B cell (primary cell): ENCODE results near the gene RAB10. TPM values are rescaled to one million over a fixed set of nuclear protein-coding genes. Genes with fewer than 3 reads are reported as not detected.
"Not testable (repeated sequence)": the region's sequence is repeated elsewhere in the genome, so short reads cannot be mapped to it uniquely, and the experiment has no call there.

Source experiments
- ATAC-seq: fragments of 200-7000 bp; cut with Tn5 transposase; one replicate; pipeline ENCODE4 v1.10.0; 2021; ENCODE audit warnings: low read depth, mild to moderate bottlenecking, moderate number of reproducible peaks, moderate library complexity
- CTCF ChIA-PET: fragments of 350-600 bp; sonication (Branson Sonifier 250); formaldehyde crosslinking; loops from one replicate; lab custom pipeline; 2021; ENCODE audit warnings: antibody characterized with exemption, inconsistent platforms; lab: Charles Lee
- POLR2A ChIA-PET: fragments of 350-600 bp; sonication (Branson Sonifier 250); formaldehyde crosslinking; loops from one replicate; lab custom pipeline; 2021; ENCODE audit warnings: antibody characterized with exemption; lab: Charles Lee
- DNase-seq: peaks from one replicate; pipeline ENCODE4 v3.0.0; 2013
- H2AFZ ChIP-seq: 2 replicates; pipeline ENCODE4 v1.6.1; 2012; ENCODE audit warnings: mild to moderate bottlenecking, low read depth, low read length; ENCODE audit not compliant: insufficient read depth, poor library complexity, severe bottlenecking
- H3K27ac ChIP-seq, 2 donors: 1 replicate in 1 of 2; 2 replicates in 1 of 2; pipeline ENCODE4 v1.5.1; 2012 to 2013; ENCODE audit warnings: low read length in 2 of 2, mild to moderate bottlenecking in 2 of 2, moderate library complexity in 1 of 2
- H3K27me3 ChIP-seq, 4 experiments: fragments of 200-600 bp in 1 of 4; sonication (generic) in 1 of 4; replicated peaks in 1 of 4; 1 replicate in 2 of 4; 2 replicates in 2 of 4; pipeline versions ENCODE4 v1.6.1 to v1.7.0; 2013 to 2016; ENCODE audit warnings: low read length in 3 of 4, mild to moderate bottlenecking in 2 of 4, mixed read lengths in 1 of 4, moderate library complexity in 1 of 4; ENCODE audit not compliant: insufficient read depth in 4 of 4, control insufficient read depth in 3 of 4; ENCODE audit errors: control extremely low read depth in 1 of 4
- H3K36me3 ChIP-seq, 2 experiments: replicated peaks in 1 of 2; 1 replicate in 1 of 2; 2 replicates in 1 of 2; pipeline versions ENCODE4 v1.6.1 to v1.7.1; 2013; ENCODE audit warnings: low read length in 1 of 2; ENCODE audit not compliant: insufficient read depth in 2 of 2, control insufficient read depth in 1 of 2; ENCODE audit errors: control extremely low read depth in 1 of 2, extremely low read depth in 1 of 2
- H3K4me1 ChIP-seq, 2 donors: fragments of 200-600 bp in 1 of 2; sonication (generic) in 1 of 2; 1 replicate in 1 of 2; 2 replicates in 1 of 2; pipeline versions ENCODE4 v1.5.1 to v1.6.1; 2013 to 2017; ENCODE audit warnings: low read length in 2 of 2; ENCODE audit not compliant: control insufficient read depth in 2 of 2, insufficient read depth in 2 of 2
- H3K4me2 ChIP-seq: replicated peaks from 2 replicates; pipeline ENCODE3; 2012; ENCODE audit warnings: mild to moderate bottlenecking, low read depth, low read length; ENCODE audit not compliant: poor library complexity, severe bottlenecking
- H3K4me3 ChIP-seq, 5 experiments: fragments of 200-600 bp in 1 of 5; sonication (generic) in 1 of 5; 1 replicate in 3 of 5; 2 replicates in 2 of 5; pipeline versions ENCODE4 v1.5.1 to v1.7.0; 2011 to 2016; ENCODE audit warnings: low read length in 4 of 5, mild to moderate bottlenecking in 4 of 5, low read depth in 2 of 5, control low read depth in 1 of 5, moderate library complexity in 1 of 5; ENCODE audit not compliant: insufficient read depth in 1 of 5; ENCODE audit errors: control extremely low read depth in 1 of 5, extremely low read depth in 1 of 5
- H3K79me2 ChIP-seq: fragments of 200-600 bp; sonication (generic); one replicate; pipeline ENCODE4 v1.6.0; 2016; ENCODE audit warnings: low read length; ENCODE audit not compliant: control insufficient read depth, insufficient read depth
- H3K9ac ChIP-seq: fragments of 200-600 bp; sonication (generic); 2 replicates; pipeline ENCODE4 v1.6.1; 2017; ENCODE audit warnings: mild to moderate bottlenecking, low read length, moderate library complexity
- H3K9me3 ChIP-seq, 3 donors: one replicate each; pipeline versions ENCODE4 v1.6.1 to v1.7.1; 2013; ENCODE audit warnings: low read length in 2 of 3; ENCODE audit not compliant: control insufficient read depth in 2 of 3, insufficient read depth in 1 of 3; ENCODE audit errors: control extremely low read depth in 1 of 3
- H4K20me1 ChIP-seq: 2 replicates; pipeline ENCODE4 v1.6.0; 2012; ENCODE audit warnings: mild to moderate bottlenecking, low read length; ENCODE audit not compliant: insufficient read depth, control insufficient read depth, poor library complexity, severe bottlenecking
- H3K27ac Mint-ChIP-seq: one replicate; pipeline ENCODE4 v1.8.0; 2021; ENCODE audit warnings: mixed read lengths
- H3K27me3 Mint-ChIP-seq: one replicate; pipeline ENCODE4 v1.8.0; 2021; ENCODE audit warnings: mixed read lengths
- H3K4me1 Mint-ChIP-seq: one replicate; pipeline ENCODE4 v1.8.0; 2021; ENCODE audit warnings: mixed read lengths
- H3K4me3 Mint-ChIP-seq: one replicate; pipeline ENCODE4 v1.8.0; 2021; ENCODE audit warnings: mixed read lengths
- H3K9me3 Mint-ChIP-seq: one replicate; pipeline ENCODE4 v1.8.0; 2022; ENCODE audit warnings: mixed read lengths; ENCODE audit not compliant: insufficient read depth
- EZH2 ChIP-seq: IDR thresholded peaks from 2 replicates; pipeline ENCODE4 v1.6.1; 2012; ENCODE audit warnings: borderline replicate concordance, low read depth, mild to moderate bottlenecking, moderate library complexity, low read length; ENCODE audit not compliant: insufficient read depth, poor library complexity, severe bottlenecking
- WGBS: methylation state at CpG from one replicate; pipeline ENCODE4 v1.1.5; 2013; ENCODE audit warnings: missing lambda C conversion rate; ENCODE audit not compliant: insufficient coverage; 5-methylcytosine and 5-hydroxymethylcytosine counted together
- intact Hi-C: fragments of 100-400 bp; cut with micrococcal nuclease; formaldehyde crosslinking; loops from one replicate; pipeline ENCODE4 v1.10.0; 2022
- polyA plus RNA-seq: library from polyadenylated mRNA; depleted of rRNA; stranded (reverse); fragments of >200 nt; gene quantifications from 2 replicates; pipeline ENCODE4 v1.2.3, GENCODE V29; 2012
- total RNA-seq, 2 donors: library from RNA; stranded (reverse); fragments of 120-200 nt in 1 of 2; gene quantifications; 1 replicate in 1 of 2; 2 replicates in 1 of 2; pipeline versions ENCODE4 v1.2.3 to v1.2.4, GENCODE V29; 2013 to 2022
- TF ChIP-seq, protein P1 (sequence below): fragments of 200-600 bp; IDR thresholded peaks from one replicate; pipeline ENCODE4 v1.8.0; 2022; ENCODE audit warnings: antibody characterized with exemption, mild to moderate bottlenecking

Gene RAB10
- total and polyA plus RNA-seq, 2 donors (not counting 1 experiment from before 2014, with no cell fraction given) = 21.7 to 66.7 TPM

DNA sequence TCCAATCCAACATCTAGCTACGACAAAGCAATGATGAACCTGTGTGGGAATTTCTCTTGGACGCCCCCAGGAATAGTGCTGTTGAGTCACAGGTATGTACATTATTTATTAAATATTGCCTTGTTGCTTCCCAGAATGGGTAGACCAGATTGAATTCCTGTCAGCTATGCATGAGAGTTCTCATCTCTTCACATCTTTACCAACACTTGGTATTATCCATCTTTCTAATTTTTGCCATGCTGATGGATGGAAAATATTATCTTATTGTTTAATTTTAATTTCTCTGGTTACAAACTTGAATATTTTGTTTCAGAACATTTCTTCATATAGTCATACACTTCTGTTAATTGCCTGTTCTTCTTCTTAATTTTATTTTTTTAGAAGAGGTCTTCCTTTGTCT is 9.6 kb upstream of the RAB10 start:
- TF ChIP-seq, protein P1, sequence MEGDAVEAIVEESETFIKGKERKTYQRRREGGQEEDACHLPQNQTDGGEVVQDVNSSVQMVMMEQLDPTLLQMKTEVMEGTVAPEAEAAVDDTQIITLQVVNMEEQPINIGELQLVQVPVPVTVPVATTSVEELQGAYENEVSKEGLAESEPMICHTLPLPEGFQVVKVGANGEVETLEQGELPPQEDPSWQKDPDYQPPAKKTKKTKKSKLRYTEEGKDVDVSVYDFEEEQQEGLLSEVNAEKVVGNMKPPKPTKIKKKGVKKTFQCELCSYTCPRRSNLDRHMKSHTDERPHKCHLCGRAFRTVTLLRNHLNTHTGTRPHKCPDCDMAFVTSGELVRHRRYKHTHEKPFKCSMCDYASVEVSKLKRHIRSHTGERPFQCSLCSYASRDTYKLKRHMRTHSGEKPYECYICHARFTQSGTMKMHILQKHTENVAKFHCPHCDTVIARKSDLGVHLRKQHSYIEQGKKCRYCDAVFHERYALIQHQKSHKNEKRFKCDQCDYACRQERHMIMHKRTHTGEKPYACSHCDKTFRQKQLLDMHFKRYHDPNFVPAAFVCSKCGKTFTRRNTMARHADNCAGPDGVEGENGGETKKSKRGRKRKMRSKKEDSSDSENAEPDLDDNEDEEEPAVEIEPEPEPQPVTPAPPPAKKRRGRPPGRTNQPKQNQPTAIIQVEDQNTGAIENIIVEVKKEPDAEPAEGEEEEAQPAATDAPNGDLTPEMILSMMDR = no peak
- TF ChIP-seq EZH2 = no peak
- no peak for ATAC-seq

DNA sequence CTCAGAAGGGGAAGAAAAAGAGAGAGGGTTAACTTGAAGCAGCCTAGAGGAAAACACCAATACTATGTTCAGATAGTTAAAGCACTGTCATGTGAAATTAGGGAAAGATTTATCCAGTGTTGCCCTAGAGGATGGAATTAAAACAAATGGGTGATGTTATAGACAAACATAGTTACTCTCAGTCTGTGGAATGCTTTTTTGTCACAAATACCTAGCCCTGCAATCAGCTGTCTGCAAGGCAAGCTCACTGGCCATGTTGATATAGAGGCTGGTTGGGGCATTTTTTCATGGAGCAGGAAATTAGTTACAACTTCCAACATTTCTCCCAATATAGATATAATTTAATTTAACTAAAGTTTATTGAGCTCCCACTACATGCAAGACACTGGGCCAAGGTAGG is 8.4 kb upstream of the RAB10 start:
- no peak overlapping the region for H3K4me3 Mint-ChIP-seq

More for the DNA sequence above, 9.6 kb upstream of the RAB10 start:
- ChIA-PET POLR2A (no interaction called here), CTCF (interaction anchor here (0.6 kb wide), 1 partner anchor 39 kb away, joined by 3 read pairs; no protein-coding TSS in a partner anchor)
- H3K9me3 ChIP-seq = peaks cover 0 to 2% (median 0%) of the 10 kb centered on the region in 3 donors
- H2AFZ ChIP-seq = no peak overlapping the region
- no peaks in the 10 kb centered on the region for H3K36me3 ChIP-seq
- no peak overlapping the region for H3K4me2 ChIP-seq
- H3K27ac ChIP-seq = no peak overlapping the region
- H3K4me1 Mint-ChIP-seq = no peaks in the 10 kb centered on the region
- WGBS = no CpG with 5 or more reads among the region's 2 CpGs
- peaks cover 3% of the 10 kb centered on the region for H3K27me3 Mint-ChIP-seq
- DNase-seq = no peak
- no peaks in the 10 kb centered on the region for H4K20me1 ChIP-seq
- H3K4me1 ChIP-seq = no peaks in the 10 kb centered on the region
- H3K4me3 ChIP-seq = no peak overlapping the region
- H3K27ac Mint-ChIP-seq = no peak overlapping the region
- peaks cover 0 to 3% (median 0%) of the 10 kb centered on the region in 4 experiments for H3K27me3 ChIP-seq
- no peak overlapping the region for H3K9ac ChIP-seq
- H3K9me3 Mint-ChIP-seq = no peaks in the 10 kb centered on the region
- no peak overlapping the region for H3K4me3 Mint-ChIP-seq
- intact Hi-C loops = no loop called here
- H3K79me2 ChIP-seq = no peaks in the 10 kb centered on the region

DNA sequence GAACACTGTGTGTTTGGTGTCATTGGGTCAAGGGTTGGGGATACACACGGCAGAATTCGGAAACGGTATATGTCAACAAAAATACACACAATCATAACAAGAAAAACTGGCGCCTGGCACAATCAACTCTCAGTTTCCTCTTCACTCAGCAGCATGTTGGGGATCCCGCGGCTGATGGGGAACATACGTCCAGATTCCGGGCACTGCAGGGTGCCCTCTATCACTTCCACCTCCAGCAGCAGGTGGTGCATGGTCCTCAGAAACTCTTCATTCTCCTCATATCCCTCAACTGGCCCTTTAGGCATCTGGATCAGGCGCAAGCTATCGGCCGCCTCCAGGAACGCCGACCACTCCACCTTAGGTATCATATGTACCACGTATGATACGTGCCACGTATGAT is 5.8 kb upstream of the RAB10 start:
- H2AFZ ChIP-seq, H3K9ac ChIP-seq, H4K20me1 ChIP-seq, POLR2A ChIA-PET, H3K79me2 ChIP-seq, H3K27me3 Mint-ChIP-seq, H3K9me3 Mint-ChIP-seq, H3K4me3 Mint-ChIP-seq, H3K4me1 ChIP-seq, H3K4me1 Mint-ChIP-seq, intact Hi-C loops, DNase-seq, H3K36me3 ChIP-seq, CTCF ChIA-PET, H3K4me2 ChIP-seq, ATAC-seq, H3K4me3 ChIP-seq, H3K9me3 ChIP-seq, H3K27ac Mint-ChIP-seq, H3K27me3 ChIP-seq, H3K27ac ChIP-seq: not testable (repeated sequence)
- 91% methylated on average over 12 of the region's 16 CpGs for WGBS

More for the DNA sequence above, 8.4 kb upstream of the RAB10 start:
- CTCF ChIA-PET = interaction anchor here (1.2 kb wide), 1 partner anchor 34 kb away, joined by 4 read pairs; no protein-coding TSS in a partner anchor
- no peak overlapping the region for H3K4me2 ChIP-seq
- H3K27ac ChIP-seq = no peak overlapping the region
- H3K4me1 Mint-ChIP-seq = no peaks in the 10 kb centered on the region
- intact Hi-C loops = no loop called here
- no peak overlapping the region for H3K27ac Mint-ChIP-seq
- peaks cover 3% of the 10 kb centered on the region for H3K27me3 Mint-ChIP-seq
- H3K36me3 ChIP-seq = no peaks in the 10 kb centered on the region
- no peak overlapping the region for H3K9ac ChIP-seq
- no peaks in the 10 kb centered on the region for H4K20me1 ChIP-seq
- TF ChIP-seq, protein P1 = no peak
- H3K9me3 Mint-ChIP-seq = no peaks in the 10 kb centered on the region
- ATAC-seq (no peak), DNase-seq (no peak)
- peaks cover 0 to 3% (median 0%) of the 10 kb centered on the region in 4 experiments for H3K27me3 ChIP-seq
- no peak overlapping the region for H3K4me3 ChIP-seq
- POLR2A ChIA-PET = no interaction called here
- peaks cover 0 to 2% (median 0%) of the 10 kb centered on the region in 3 donors for H3K9me3 ChIP-seq
- H3K4me1 ChIP-seq = no peaks in the 10 kb centered on the region
- no peaks in the 10 kb centered on the region for H3K79me2 ChIP-seq
- no peak overlapping the region for H2AFZ ChIP-seq
